HG03575 (cell line): ENCODE results near the gene NXT1.

ENCODE experiments used
- ATAC-seq: cut with Tn5 transposase; IDR thresholded peaks from one replicate; pipeline ENCODE4 v1.9.1; 2021; ENCODE audit not compliant: unreplicated experiment, insufficient number of reproducible peaks, low FRiP score; ENCODE audit errors: extremely low read depth

Gene NXT1

DNA sequence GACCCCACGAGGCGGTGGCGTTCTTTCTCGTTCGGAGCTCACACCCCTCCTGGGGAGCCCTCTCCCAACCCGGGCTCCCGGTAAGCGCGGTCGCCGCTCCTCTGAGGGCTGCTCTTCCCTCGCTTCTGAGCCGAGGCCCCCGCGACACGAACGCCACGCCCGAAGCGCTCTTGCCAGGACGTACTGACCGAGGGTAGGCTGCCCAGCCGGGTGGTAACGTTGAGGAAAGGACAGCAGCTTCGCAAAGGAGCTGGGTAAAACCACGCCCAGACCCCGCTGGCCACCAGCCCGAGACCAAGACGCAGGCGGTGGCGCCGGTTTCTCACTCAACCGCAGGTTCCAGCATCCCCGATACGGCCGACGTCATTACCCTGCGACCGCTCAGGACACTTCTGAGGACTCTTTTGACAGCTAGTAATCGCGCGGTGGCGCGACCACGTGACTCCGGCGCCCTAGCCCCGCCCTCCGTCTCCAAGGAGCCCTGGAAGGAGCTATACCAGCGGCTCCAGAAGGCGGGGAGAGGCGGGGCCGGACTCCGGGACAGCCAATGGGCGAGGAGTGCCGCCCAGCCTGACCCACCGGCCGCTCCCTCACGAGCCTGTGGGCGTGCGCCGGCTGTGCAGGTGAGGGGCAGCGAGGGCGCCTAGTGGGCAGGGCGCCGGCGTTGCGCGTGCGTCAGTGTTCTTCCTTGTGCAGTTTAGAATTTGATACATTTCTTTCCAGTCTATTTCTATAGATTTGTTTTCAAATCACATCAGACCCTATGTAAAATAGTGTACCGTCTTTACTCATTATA is 7.4 kb downstream of the NXT1 start:
- peak; percentile 49 for ATAC-seq

GRCh38 chr20:23358563-23358906 is 7.9 kb downstream of the NXT1 start:
- no peak for ATAC-seq

DNA sequence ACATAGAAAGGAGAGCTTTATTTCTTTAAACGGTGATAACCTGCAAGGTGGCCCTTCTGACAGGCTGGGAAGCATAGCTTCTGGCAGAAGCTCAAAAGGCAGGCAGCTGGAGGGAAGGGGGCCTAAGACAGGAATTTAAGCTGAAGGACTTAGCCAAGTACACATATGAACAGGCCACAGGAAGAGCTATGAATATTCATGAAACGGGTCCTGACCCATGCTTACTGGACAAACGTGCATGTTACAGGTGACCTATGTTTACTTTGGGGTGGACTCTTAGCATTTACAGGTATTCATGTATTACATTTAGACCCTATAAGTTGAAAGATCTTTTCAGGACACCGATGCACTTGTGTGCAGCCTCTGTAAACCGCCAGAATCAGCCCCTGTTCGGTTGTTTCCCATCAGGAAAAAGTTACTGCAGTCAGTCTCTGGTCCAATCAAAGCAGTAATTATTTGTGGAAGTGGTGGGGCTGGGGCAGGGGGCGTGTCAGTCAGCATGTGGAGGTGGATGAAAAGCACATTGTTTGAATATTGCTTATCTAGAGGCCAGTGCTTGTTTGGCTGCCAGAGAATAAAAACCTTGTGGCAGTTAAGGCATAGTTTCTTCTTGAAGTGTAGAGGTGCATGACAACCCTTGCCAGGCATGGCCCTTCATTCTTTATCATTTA is 8.5 kb downstream of the NXT1 start:
- no peak for ATAC-seq

GRCh38 chr20:23360531-23360930 is 9.9 kb downstream of the NXT1 start:
- ATAC-seq, result no peak

DNA sequence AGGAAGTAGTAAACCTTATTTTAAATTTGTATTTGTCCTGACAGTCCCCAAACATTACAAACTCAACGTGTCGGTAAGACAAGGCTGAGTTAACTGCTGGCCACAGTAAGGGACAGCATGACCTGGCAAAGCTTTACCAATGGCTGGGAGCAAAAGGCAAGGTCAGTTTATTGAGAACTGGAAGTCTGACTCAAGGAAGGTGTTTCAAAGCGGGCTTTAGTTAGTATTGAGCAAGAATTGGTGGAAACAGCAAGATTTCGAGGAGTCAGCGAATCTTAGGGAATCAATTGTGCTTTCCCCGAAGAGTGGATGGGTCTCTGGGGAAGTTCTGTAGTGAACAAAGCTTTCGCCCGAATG is 10.5 kb downstream of the NXT1 start:
- ATAC-seq, result no peak

- ATAC-seq, result peak; percentile 32
Measured at GRCh38 chr20:23361476-23362391, 11.1 kb downstream of the NXT1 start, which contains the start of gene GZF1. GZF1 (plus strand) TSS chr20:23362182; CDS start chr20:23364384, 2,202 bp downstream.

- ATAC-seq, result no peak
Measured at GRCh38 chr20:23362392-23363256, 12.0 kb downstream of the NXT1 start.

GRCh38 chr20:23363257-23363649 is 12.7 kb downstream of the NXT1 start:
- ATAC-seq, result no peak

DNA sequence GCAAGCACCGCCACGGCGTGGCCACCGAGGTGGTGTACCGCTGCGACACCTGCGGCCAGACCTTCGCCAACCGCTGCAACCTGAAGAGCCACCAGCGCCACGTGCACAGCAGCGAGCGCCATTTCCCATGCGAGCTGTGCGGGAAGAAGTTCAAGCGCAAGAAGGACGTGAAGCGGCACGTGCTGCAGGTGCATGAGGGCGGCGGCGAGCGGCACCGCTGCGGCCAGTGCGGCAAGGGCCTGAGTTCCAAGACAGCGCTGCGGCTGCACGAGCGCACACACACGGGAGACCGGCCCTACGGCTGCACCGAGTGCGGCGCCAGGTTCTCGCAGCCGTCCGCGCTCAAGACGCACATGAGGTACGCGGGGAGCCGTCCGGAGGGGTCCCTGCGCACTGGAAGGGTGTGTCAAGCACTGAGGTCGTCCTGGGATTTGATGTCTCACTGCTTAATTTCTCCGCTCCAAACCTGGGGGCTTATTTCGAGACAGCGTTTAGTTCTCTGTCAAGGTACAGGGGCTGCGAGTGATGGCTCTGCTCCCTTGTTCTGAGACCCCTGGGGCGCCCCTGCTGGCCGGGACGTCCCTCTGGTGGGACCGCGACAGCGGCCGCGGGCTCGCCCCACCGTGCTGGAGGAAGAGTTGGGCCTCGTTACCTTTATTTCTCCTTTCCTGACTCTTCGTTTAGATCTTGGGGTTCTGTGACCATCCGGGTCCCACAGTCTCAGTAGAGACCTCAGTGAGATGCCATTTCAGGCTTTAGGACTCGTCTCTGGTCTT is 15.0 kb downstream of the NXT1 start:
- no peak for ATAC-seq

DNA sequence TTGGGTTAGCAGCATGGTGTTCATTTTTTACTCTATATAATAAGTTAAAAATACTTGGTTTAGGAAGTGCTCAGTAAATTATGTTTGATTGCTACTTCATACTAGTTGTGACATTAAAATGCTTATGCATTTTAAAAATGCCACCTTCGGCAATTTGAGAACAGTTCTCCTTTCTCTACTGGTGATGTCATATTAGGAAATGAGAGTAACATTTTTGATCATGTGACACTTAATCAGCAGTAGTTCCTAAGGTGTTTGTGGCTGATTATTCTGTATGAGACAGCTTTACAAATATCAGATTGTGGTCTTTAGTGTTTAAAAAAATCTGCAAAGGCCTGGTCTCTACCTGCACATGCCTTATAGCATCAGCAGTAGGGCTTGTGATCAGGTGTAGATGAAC is 15.8 kb downstream of the NXT1 start:
- ATAC-seq, result no peak

GRCh38 chr20:23367770-23368169 is 17.2 kb downstream of the NXT1 start:
- no peak for ATAC-seq

GRCh38 chr20:23368316-23369071 is 17.9 kb downstream of the NXT1 start:
- ATAC-seq, result no peak

- ATAC-seq, result no peak
Measured at GRCh38 chr20:23369072-23369823, 18.7 kb downstream of the NXT1 start.

GRCh38 chr20:23370274-23370673 is 19.7 kb downstream of the NXT1 start:
- no peak for ATAC-seq

GRCh38 chr20:23370873-23371272 is 20.3 kb downstream of the NXT1 start:
- ATAC-seq, result no peak

GRCh38 chr20:23371496-23371895 is 20.9 kb downstream of the NXT1 start:
- ATAC-seq, result no peak

DNA sequence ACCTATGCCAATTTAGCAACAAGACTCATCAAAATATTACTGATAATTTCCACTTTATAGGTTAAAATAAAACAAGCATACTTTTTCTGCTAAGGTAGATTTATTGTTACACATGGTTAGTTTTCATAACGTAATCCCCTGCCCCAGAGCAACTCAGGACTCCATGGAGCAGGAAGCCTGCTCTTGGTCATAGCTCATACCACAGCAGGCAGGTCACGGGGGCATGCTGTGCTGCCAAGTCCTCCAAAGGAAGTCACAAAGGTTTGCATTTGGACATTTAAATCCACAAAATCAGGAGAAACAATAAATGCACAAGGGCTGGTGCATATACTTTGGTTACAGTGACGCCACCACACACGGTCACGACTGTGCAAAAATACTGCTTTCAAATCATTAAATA is 23.9 kb downstream of the NXT1 start:
- ATAC-seq, result no peak
